ENCODE measurements around the gene CYP2C18.
"Not testable (repeated sequence)": the region's sequence is repeated elsewhere in the genome, so short reads cannot be mapped to it uniquely, and the experiment has no call there.

GRCh38 chr10:94682636-94683035 lies 893 bp upstream of the CYP2C18 start:
- TF ChIP-seq CTCF (IDR thresholded peaks at IDR 0.05; ENCODE audit: poor library complexity, severe bottlenecking); SMC3 (conservative IDR thresholded peaks at IDR 0.05; ENCODE audit: poor library complexity); RAD21 (conservative IDR thresholded peaks at IDR 0.05); POLR2AphosphoS5 (IDR thresholded peaks at IDR 0.05); EP300 (conservative IDR thresholded peaks at IDR 0.05; ENCODE audit: poor library complexity, severe bottlenecking): not testable (repeated sequence)
